Testis (tissue), 3 donors: ENCODE data around the gene LGALS4. TPM values are rescaled to one million over a fixed set of nuclear protein-coding genes. Genes with fewer than 3 reads are reported as not detected.
"Not testable (repeated sequence)": the region's sequence is repeated elsewhere in the genome, so short reads cannot be mapped to it uniquely, and the experiment has no call there.

Source experiments
- DNase-seq: peaks from one replicate; pipeline ENCODE4 v3.0.0-alpha.2; 2019
- H3K27ac ChIP-seq, 2 donors: fragments of 200-600 bp; sonication (generic); one replicate each; pipeline ENCODE4 v1.5.1; 2019
- H3K27me3 ChIP-seq: fragments of 200-600 bp; sonication (generic); one replicate; pipeline ENCODE4 v1.5.1; 2019
- H3K36me3 ChIP-seq: fragments of 200-600 bp; sonication (generic); one replicate; pipeline ENCODE4 v1.5.1; 2017; ENCODE audit warnings: low read depth; ENCODE audit errors: missing control alignments
- H3K4me1 ChIP-seq: fragments of 200-600 bp; sonication (generic); one replicate; pipeline ENCODE4 v1.5.1; 2019
- H3K4me3 ChIP-seq, 2 donors: fragments of 200-600 bp; sonication (generic); one replicate each; pipeline ENCODE4 v1.5.1; 2017 to 2019
- H3K9me3 ChIP-seq: fragments of 200-600 bp; sonication (generic); one replicate; pipeline ENCODE4 v1.5.1; 2017
- CTCF ChIP-seq, 3 experiments: fragments of 450-650 bp in 2 of 3; fragments of 200-600 bp in 1 of 3; sonication (generic) in 1 of 3; IDR thresholded peaks; one replicate each; pipeline ENCODE4 v1.5.1; 2016 to 2019; ENCODE audit warnings: antibody characterized with exemption in 3 of 3, mild to moderate bottlenecking in 2 of 3, moderate library complexity in 1 of 3
- POLR2A ChIP-seq: fragments of 450-650 bp; IDR thresholded peaks from one replicate; pipeline ENCODE4 v1.6.1; 2017; ENCODE audit warnings: antibody characterized with exemption, mild to moderate bottlenecking, moderate library complexity
- WGBS, 2 donors: methylation state at CpG; one replicate each; pipeline ENCODE4 v1.1.5; 2018; 5-methylcytosine and 5-hydroxymethylcytosine counted together
- intact Hi-C: fragments of 100-400 bp; cut with DNase I; formaldehyde crosslinking; loops from one replicate; pipeline ENCODE4 v1.15.1; 2023; ENCODE audit warnings: low total_unique reads
- polyA plus RNA-seq: library from polyadenylated mRNA; stranded (reverse); fragments of 350-450 nt; fragmentation: Illumina TruSeq; extraction: RNeasy Lipid Tissue Mini Kit (QIAGEN cat#74804); gene quantifications from one replicate; pipeline ENCODE4 v1.2.3, GENCODE V29; 2014; ENCODE audit warnings: low read depth, low replicate concordance; ENCODE audit not compliant: insufficient read depth
- total RNA-seq, 2 donors: library from RNA; depleted of rRNA; stranded (reverse); fragments of >200 nt; gene quantifications; one replicate each; pipeline ENCODE4 v1.2.3, GENCODE V29; 2016

Gene LGALS4
- total and polyA plus RNA-seq, 3 donors from 2014 or later = 1.6 to 1.9 (median 1.6) TPM

- Histone ChIP-seq H3K4me1 (peaks cover 9% of the 10 kb centered on the region), H3K9me3 (no peaks in the 10 kb centered on the region), H3K4me3 (no peak overlapping the region), H3K27me3 (no peaks in the 10 kb centered on the region), H3K36me3 (no peaks in the 10 kb centered on the region), H3K27ac (no peak overlapping the region)
- no peak for TF ChIP-seq CTCF (IDR thresholded peaks at IDR 0.05)
- TF ChIP-seq POLR2A = no peak
- no peak for DNase-seq
- WGBS, 2 donors = 89 to 91% methylated on average over 6 of the region's 6 CpGs
- intact Hi-C loops = no loop called here
Measured at GRCh38 chr19:38813323-38813722, 578 bp upstream of the LGALS4 start.

GRCh38 chr19:38812009-38812840 is 520 bp downstream of the LGALS4 start:
- TF ChIP-seq CTCF (IDR thresholded peaks at IDR 0.05) = no peak
- no peak for TF ChIP-seq POLR2A
- intact Hi-C loops = no loop called here
- Histone ChIP-seq H3K9me3 (no peaks in the 10 kb centered on the region), H3K27ac (no peak overlapping the region), H3K4me3 (no peak overlapping the region), H3K4me1 (peaks cover 3% of the 10 kb centered on the region), H3K36me3 (no peaks in the 10 kb centered on the region), H3K27me3 (no peaks in the 10 kb centered on the region)
- DNase-seq = no peak
- WGBS, 2 donors = 87 to 90% methylated on average over 16 to 18 of the region's 18 CpGs

- intact Hi-C loops = no loop called here
- Histone ChIP-seq H3K36me3 (no peaks in the 10 kb centered on the region), H3K27me3 (no peaks in the 10 kb centered on the region), H3K4me3 (no peak overlapping the region), H3K27ac (no peak overlapping the region), H3K4me1 (no peaks in the 10 kb centered on the region), H3K9me3 (no peaks in the 10 kb centered on the region)
- TF ChIP-seq POLR2A (no peak), CTCF (IDR thresholded peaks at IDR 0.05) (no peak)
- WGBS, 2 donors = 93 to 96% methylated on average over 8 of the region's 8 CpGs
- DNase-seq = no peak
Measured at GRCh38 chr19:38809592-38810252, 3.0 kb downstream of the LGALS4 start.

- DNase-seq = no peak
- H3K4me1 ChIP-seq = no peaks in the 10 kb centered on the region
- H3K27ac ChIP-seq = no peak overlapping the region
- H3K9me3 ChIP-seq = no peaks in the 10 kb centered on the region
- no peaks in the 10 kb centered on the region for H3K36me3 ChIP-seq
- WGBS, 2 donors = 93 to 98% methylated on average over 17 of the region's 17 CpGs
- no peaks in the 10 kb centered on the region for H3K27me3 ChIP-seq
- H3K4me3 ChIP-seq = no peak overlapping the region
- no peak for TF ChIP-seq POLR2A
- no peak for TF ChIP-seq CTCF (IDR thresholded peaks at IDR 0.05)
- intact Hi-C loops = no loop called here
Measured at GRCh38 chr19:38808741-38809140, 4.0 kb downstream of the LGALS4 start.

GRCh38 chr19:38807374-38808098 is 5.2 kb downstream of the LGALS4 start:
- intact Hi-C loops, H3K4me1 ChIP-seq, H3K27me3 ChIP-seq, H3K4me3 ChIP-seq, H3K27ac ChIP-seq, H3K36me3 ChIP-seq, DNase-seq, H3K9me3 ChIP-seq: not testable (repeated sequence)
- WGBS, 2 donors = 80 to 89% methylated on average over 18 of the region's 18 CpGs
